KMS-11 (cell line): ENCODE results near the gene PSMD5.

Experiments
- H2AFZ ChIP-seq: fragments of 200-600 bp; sonication (generic); 2 replicates; pipeline ENCODE4 v1.6.1; 2016; ENCODE audit warnings: antibody characterized with exemption, mixed run types, low read depth
- H3K27ac ChIP-seq: fragments of 200-600 bp; sonication (generic); 2 replicates; pipeline ENCODE4 v1.6.1; 2016; ENCODE audit warnings: mild to moderate bottlenecking, mixed run types
- H3K27me3 ChIP-seq: fragments of 200-600 bp; sonication (generic); 2 replicates; pipeline ENCODE4 v1.6.1; 2017; ENCODE audit warnings: mild to moderate bottlenecking, low read depth, mixed run types, moderate library complexity; ENCODE audit not compliant: insufficient read depth
- H3K36me3 ChIP-seq: fragments of 200-600 bp; sonication (generic); 2 replicates; pipeline ENCODE4 v1.6.1; 2017; ENCODE audit warnings: mild to moderate bottlenecking, mixed run types; ENCODE audit not compliant: insufficient read depth
- H3K4me1 ChIP-seq: fragments of 200-600 bp; sonication (generic); 2 replicates; pipeline ENCODE4 v1.6.1; 2016; ENCODE audit warnings: mild to moderate bottlenecking, low read depth, mixed run types; ENCODE audit not compliant: poor library complexity, severe bottlenecking
- H3K4me2 ChIP-seq: fragments of 200-600 bp; sonication (generic); 2 replicates; pipeline ENCODE4 v1.7.0; 2016; ENCODE audit warnings: mild to moderate bottlenecking, mixed run types
- H3K4me3 ChIP-seq: fragments of 200-600 bp; sonication (generic); IDR thresholded peaks from 2 replicates; pipeline ENCODE4 v1.6.1; 2017; ENCODE audit warnings: low read depth, low read length, mixed read lengths; ENCODE audit not compliant: insufficient read depth
- H3K79me2 ChIP-seq: fragments of 200-600 bp; sonication (generic); 2 replicates; pipeline ENCODE4 v1.6.1; 2016; ENCODE audit warnings: low read depth, mixed run types; ENCODE audit not compliant: insufficient read depth
- H3K9ac ChIP-seq: fragments of 200-600 bp; sonication (generic); 2 replicates; pipeline ENCODE4 v1.6.1; 2016; ENCODE audit warnings: mild to moderate bottlenecking, mixed run types
- H4K20me1 ChIP-seq: fragments of 200-600 bp; sonication (generic); 2 replicates; pipeline ENCODE4 v1.6.1; 2016; ENCODE audit warnings: mild to moderate bottlenecking, mixed run types; ENCODE audit not compliant: insufficient read depth
- CTCF ChIP-seq: fragments of 200-600 bp; sonication (generic); conservative IDR thresholded peaks from 2 replicates; pipeline ENCODE4 v1.6.1; 2017; ENCODE audit warnings: low read depth, mild to moderate bottlenecking, antibody characterized with exemption, low read length, moderate library complexity, mixed read lengths

PSMD5 gene

DNA sequence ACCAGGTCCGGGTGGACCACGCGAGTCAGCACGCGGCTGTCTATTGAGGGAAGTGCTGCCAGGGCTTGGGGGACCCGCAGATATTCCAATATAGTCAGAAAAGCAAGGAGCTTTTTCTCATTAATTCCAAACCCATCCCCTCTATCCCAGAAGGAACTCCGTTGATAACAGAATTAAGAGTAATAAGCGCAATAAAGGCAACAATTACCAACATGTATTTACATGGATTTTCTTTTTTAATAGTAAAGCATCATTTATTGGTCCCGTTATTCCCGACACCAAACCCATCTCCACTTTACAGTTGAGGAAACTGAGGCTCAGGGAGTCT lies 26.6 kb upstream of the PSMD5 start:
- Histone ChIP-seq H3K4me1 (peaks cover 58% of the 10 kb centered on the region), H3K4me3 (no peak overlapping the region), H3K4me2 (peak overlapping the region; percentile 49), H3K27ac (no peak overlapping the region), H3K9ac (no peak overlapping the region), H2AFZ (no peak overlapping the region), H3K27me3 (no peaks in the 10 kb centered on the region), H3K79me2 (peaks cover 4% of the 10 kb centered on the region; the same call in 1 of the 2 replicates), H4K20me1 (no peaks in the 10 kb centered on the region), H3K36me3 (no peaks in the 10 kb centered on the region)
- no peak for TF ChIP-seq CTCF

- H3K27me3 ChIP-seq, result no peaks in the 10 kb centered on the region
- no peak for TF ChIP-seq CTCF
- no peaks in the 10 kb centered on the region for H3K36me3 ChIP-seq
- H3K9ac ChIP-seq, result no peak overlapping the region
- peak overlapping the region; percentile 69 for H3K4me2 ChIP-seq
- no peaks in the 10 kb centered on the region for H4K20me1 ChIP-seq
- H3K79me2 ChIP-seq, result no peaks in the 10 kb centered on the region
- H3K4me3 ChIP-seq, result no peak overlapping the region
- H3K27ac ChIP-seq, result no peak overlapping the region
- peak overlapping the region; percentile 15; the same call in 1 of the 2 replicates for H2AFZ ChIP-seq
- peaks cover 53% of the 10 kb centered on the region for H3K4me1 ChIP-seq
Measured at GRCh38 chr9:120868676-120869359, 26.1 kb upstream of the PSMD5 start.

GRCh38 chr9:120868339-120868675 lies 25.6 kb upstream of the PSMD5 start:
- TF ChIP-seq CTCF, result no peak
- peak overlapping the region; percentile 69 for H3K4me2 ChIP-seq
- peaks cover 48% of the 10 kb centered on the region for H3K4me1 ChIP-seq
- no peak overlapping the region for H3K9ac ChIP-seq
- H3K27ac ChIP-seq, result 0 out of 2 replicates have a peak overlapping the region, but pooled peaks have one; percentile 1
- H3K36me3 ChIP-seq, result no peaks in the 10 kb centered on the region
- no peak overlapping the region for H3K4me3 ChIP-seq
- no peaks in the 10 kb centered on the region for H3K27me3 ChIP-seq
- peak overlapping the region; percentile 15; the same call in 1 of the 2 replicates for H2AFZ ChIP-seq
- no peaks in the 10 kb centered on the region for H3K79me2 ChIP-seq
- H4K20me1 ChIP-seq, result no peaks in the 10 kb centered on the region

DNA sequence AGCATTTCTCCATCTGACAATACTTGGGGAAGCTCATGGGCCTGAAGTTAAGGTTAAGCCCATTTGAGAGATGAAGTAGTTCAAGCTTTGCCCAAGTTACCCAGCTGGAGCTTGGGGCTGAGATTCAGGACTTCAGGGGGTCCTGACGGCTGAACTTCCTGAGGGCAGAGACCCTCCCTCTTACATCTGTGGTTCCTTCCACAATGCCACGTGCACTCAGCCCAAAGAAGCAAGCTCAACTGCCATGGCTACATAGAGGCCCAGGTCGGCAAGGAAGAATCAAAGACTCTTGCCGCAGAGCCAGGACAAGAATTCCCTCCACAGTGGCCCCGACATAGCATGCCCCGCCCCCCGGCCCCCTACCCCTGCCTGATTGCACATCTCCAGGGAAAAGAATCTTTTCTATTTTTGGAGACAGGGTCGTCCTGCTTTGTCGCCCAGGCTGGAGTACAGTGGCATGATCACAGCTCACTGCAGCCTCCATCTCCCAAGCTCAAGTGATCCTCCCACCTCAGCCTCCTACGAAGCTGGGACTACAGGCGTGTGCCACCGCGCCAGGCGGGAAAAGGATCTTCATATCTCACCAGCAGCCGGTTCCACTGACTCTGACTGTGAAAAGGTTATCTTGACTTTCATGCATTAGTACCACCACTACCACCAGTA lies 25.1 kb upstream of the PSMD5 start:
- Histone ChIP-seq H4K20me1 (no peaks in the 10 kb centered on the region), H2AFZ (peak overlapping the region; percentile 15; the same call in 1 of the 2 replicates), H3K27me3 (no peaks in the 10 kb centered on the region), H3K9ac (no peak overlapping the region), H3K27ac (no peak overlapping the region), H3K79me2 (no peaks in the 10 kb centered on the region), H3K36me3 (no peaks in the 10 kb centered on the region), H3K4me2 (peak overlapping the region; percentile 69), H3K4me3 (no peak overlapping the region), H3K4me1 (peaks cover 43% of the 10 kb centered on the region)
- no peak for TF ChIP-seq CTCF
